Endodermal cell (in vitro differentiated cells): ENCODE results near the gene RHBDL3. TPM values are rescaled to one million over a fixed set of nuclear protein-coding genes. Genes with fewer than 3 reads are reported as not detected.
"Not testable (repeated sequence)": the region's sequence is repeated elsewhere in the genome, so short reads cannot be mapped to it uniquely, and the experiment has no call there.

Experiments used
- DNase-seq: peaks from one replicate; pipeline ENCODE4 v3.0.0-alpha.2; 2017
- H3K27ac ChIP-seq: 2 replicates; pipeline ENCODE4 v1.5.1; 2013; ENCODE audit warnings: mild to moderate bottlenecking, low read depth, low read length, moderate library complexity
- H3K27me3 ChIP-seq: 2 replicates; pipeline ENCODE4 v1.6.1; 2013; ENCODE audit warnings: mild to moderate bottlenecking, low read length, moderate library complexity; ENCODE audit not compliant: insufficient read depth, control insufficient read depth, poor library complexity, severe bottlenecking
- H3K36me3 ChIP-seq: 2 replicates; pipeline ENCODE4 v1.7.0; 2013; ENCODE audit warnings: mild to moderate bottlenecking, low read length, moderate library complexity; ENCODE audit not compliant: control insufficient read depth, insufficient read depth
- H3K4me1 ChIP-seq: one replicate; pipeline ENCODE4 v1.7.0; 2013; ENCODE audit warnings: low read length; ENCODE audit not compliant: control insufficient read depth, insufficient read depth
- H3K4me3 ChIP-seq: 2 replicates; pipeline ENCODE4 v1.5.1; 2013; ENCODE audit warnings: mild to moderate bottlenecking, low read length, moderate library complexity
- H3K9ac ChIP-seq: 2 replicates; pipeline ENCODE4 v1.6.1; 2013; ENCODE audit warnings: mild to moderate bottlenecking, low read length, moderate library complexity; ENCODE audit not compliant: poor library complexity, severe bottlenecking; ENCODE audit errors: extremely low read depth
- H3K9me3 ChIP-seq: 2 replicates; pipeline ENCODE4 v1.6.1; 2013; ENCODE audit warnings: mild to moderate bottlenecking, low read length, moderate library complexity; ENCODE audit not compliant: control insufficient read depth
- H3K27ac Mint-ChIP-seq: 2 replicates; pipeline ENCODE4 v1.8.0; 2020; ENCODE audit warnings: mixed read lengths
- H3K27me3 Mint-ChIP-seq: 2 replicates; pipeline ENCODE4 v1.8.0; 2021; ENCODE audit warnings: mild to moderate bottlenecking, mixed read lengths; ENCODE audit not compliant: insufficient read depth
- H3K36me3 Mint-ChIP-seq: 2 replicates; pipeline ENCODE4 v1.8.0; 2020; ENCODE audit warnings: low read depth, mixed read lengths
- H3K4me1 Mint-ChIP-seq: 2 replicates; pipeline ENCODE4 v1.8.0; 2020; ENCODE audit warnings: mixed read lengths
- H3K4me3 Mint-ChIP-seq: 2 replicates; pipeline ENCODE4 v1.8.0; 2020; ENCODE audit warnings: mild to moderate bottlenecking, moderate library complexity, mixed read lengths
- H3K9me3 Mint-ChIP-seq: 2 replicates; pipeline ENCODE4 v1.8.0; 2020; ENCODE audit warnings: mild to moderate bottlenecking, mixed read lengths
- WGBS, 2 experiments: methylation state at CpG; one replicate each; pipeline versions ENCODE4 v1.1.5 to v1.1.7; 2013; ENCODE audit warnings: missing lambda C conversion rate in 2 of 2, mixed read lengths in 1 of 2; ENCODE audit not compliant: insufficient coverage in 1 of 2, insufficient read length in 1 of 2; 5-methylcytosine and 5-hydroxymethylcytosine counted together
- total RNA-seq, 2 donors: library from RNA; stranded (reverse); fragmentation: NEBNext Ultra II Directional in 1 of 2; extraction: Animal tissue kit (Norgen Biotek cat#: 25700) in 1 of 2; gene quantifications; 2 replicates in 1 of 2; 3 replicates in 1 of 2; pipeline ENCODE4 v1.2.1, GENCODE V29; 2021
- TF ChIP-seq, protein P1 (sequence below): fragments of 200-600 bp; sonication (generic); conservative IDR thresholded peaks from 2 replicates; pipeline ENCODE4 v1.5.0; 2021; ENCODE audit warnings: antibody characterized with exemption, mild to moderate bottlenecking

The RHBDL3 gene
- total RNA-seq, 2 donors from 2014 or later: 0.35 to 1.4 TPM

- H3K9me3 Mint-ChIP-seq: no peaks in the 10 kb centered on the region
- no peaks in the 10 kb centered on the region for H3K36me3 Mint-ChIP-seq
- no peak overlapping the region for H3K27ac ChIP-seq
- peaks cover 6% of the 10 kb centered on the region for H3K4me1 ChIP-seq
- peaks cover 18% of the 10 kb centered on the region for H3K4me1 Mint-ChIP-seq
- H3K9ac ChIP-seq: no peak overlapping the region
- TF ChIP-seq, protein P1, sequence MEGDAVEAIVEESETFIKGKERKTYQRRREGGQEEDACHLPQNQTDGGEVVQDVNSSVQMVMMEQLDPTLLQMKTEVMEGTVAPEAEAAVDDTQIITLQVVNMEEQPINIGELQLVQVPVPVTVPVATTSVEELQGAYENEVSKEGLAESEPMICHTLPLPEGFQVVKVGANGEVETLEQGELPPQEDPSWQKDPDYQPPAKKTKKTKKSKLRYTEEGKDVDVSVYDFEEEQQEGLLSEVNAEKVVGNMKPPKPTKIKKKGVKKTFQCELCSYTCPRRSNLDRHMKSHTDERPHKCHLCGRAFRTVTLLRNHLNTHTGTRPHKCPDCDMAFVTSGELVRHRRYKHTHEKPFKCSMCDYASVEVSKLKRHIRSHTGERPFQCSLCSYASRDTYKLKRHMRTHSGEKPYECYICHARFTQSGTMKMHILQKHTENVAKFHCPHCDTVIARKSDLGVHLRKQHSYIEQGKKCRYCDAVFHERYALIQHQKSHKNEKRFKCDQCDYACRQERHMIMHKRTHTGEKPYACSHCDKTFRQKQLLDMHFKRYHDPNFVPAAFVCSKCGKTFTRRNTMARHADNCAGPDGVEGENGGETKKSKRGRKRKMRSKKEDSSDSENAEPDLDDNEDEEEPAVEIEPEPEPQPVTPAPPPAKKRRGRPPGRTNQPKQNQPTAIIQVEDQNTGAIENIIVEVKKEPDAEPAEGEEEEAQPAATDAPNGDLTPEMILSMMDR: no peak
- no peaks in the 10 kb centered on the region for H3K9me3 ChIP-seq
- no peak overlapping the region for H3K4me3 ChIP-seq
- no peaks in the 10 kb centered on the region for H3K36me3 ChIP-seq
- no peak overlapping the region for H3K27ac Mint-ChIP-seq
- no peak overlapping the region for H3K4me3 Mint-ChIP-seq
- peak; percentile 40 for DNase-seq
- 73 to 83% methylated on average over 4 to 7 of the region's 7 CpGs for WGBS, 2 experiments
- peaks cover 52% of the 10 kb centered on the region for H3K27me3 Mint-ChIP-seq
- H3K27me3 ChIP-seq: peaks cover 48% of the 10 kb centered on the region
Observed at GRCh38 chr17:32261417-32261736, 4.3 kb upstream of the RHBDL3 start.

GRCh38 chr17:32261936-32262510, 3.6 kb upstream of the RHBDL3 start:
- H3K9me3 Mint-ChIP-seq: no peaks in the 10 kb centered on the region
- no peak overlapping the region for H3K27ac Mint-ChIP-seq
- peaks cover 57% of the 10 kb centered on the region for H3K27me3 Mint-ChIP-seq
- Histone ChIP-seq H3K27me3 (peaks cover 54% of the 10 kb centered on the region), H3K9ac (no peak overlapping the region), H3K27ac (no peak overlapping the region), H3K36me3 (no peaks in the 10 kb centered on the region), H3K4me1 (peaks cover 6% of the 10 kb centered on the region), H3K9me3 (no peaks in the 10 kb centered on the region), H3K4me3 (no peak overlapping the region)
- peaks cover 20% of the 10 kb centered on the region for H3K4me1 Mint-ChIP-seq
- no peak overlapping the region for H3K4me3 Mint-ChIP-seq
- TF ChIP-seq, protein P1: no peak
- DNase-seq: peak; percentile 56
- no peaks in the 10 kb centered on the region for H3K36me3 Mint-ChIP-seq
- 86 to 90% methylated on average over 12 to 13 of the region's 13 CpGs for WGBS, 2 experiments

DNA sequence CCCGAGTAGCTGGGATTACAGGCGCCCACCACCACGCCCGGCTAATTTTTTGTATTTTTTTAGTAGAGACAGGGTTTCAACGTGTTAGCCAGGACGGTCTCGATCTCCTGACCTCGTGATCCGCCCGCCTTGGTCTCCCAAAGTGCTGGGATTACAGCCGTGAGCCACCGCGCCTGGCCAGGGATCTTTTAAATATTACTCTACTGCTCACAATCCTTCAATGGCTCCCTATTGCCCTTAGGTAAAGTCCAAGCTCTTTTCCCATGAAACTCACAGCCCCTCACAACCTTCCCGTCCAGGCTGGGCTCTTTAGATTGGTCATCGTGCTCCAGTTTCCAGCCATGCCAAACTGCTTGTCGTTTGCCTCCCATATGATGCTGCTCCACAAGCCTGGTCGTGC, 2.1 kb upstream of the RHBDL3 start:
- Mint-ChIP-seq H3K27me3 (peaks cover 71% of the 10 kb centered on the region), H3K4me1 (peaks cover 22% of the 10 kb centered on the region)
- not testable (repeated sequence) for H3K27ac ChIP-seq, H3K9ac ChIP-seq, H3K36me3 ChIP-seq, H3K4me1 ChIP-seq, H3K27ac Mint-ChIP-seq, H3K4me3 Mint-ChIP-seq, H3K4me3 ChIP-seq, H3K9me3 ChIP-seq, H3K9me3 Mint-ChIP-seq, H3K36me3 Mint-ChIP-seq
- peak; percentile 36 for DNase-seq
- WGBS, 2 experiments: 92% methylated on average over 16 to 17 of the region's 17 CpGs
- H3K27me3 ChIP-seq: peaks cover 69% of the 10 kb centered on the region
